T-cell (primary cell): Measurements from ENCODE around the gene GUCY2C. TPM values are rescaled to one million over a fixed set of nuclear protein-coding genes. Genes with fewer than 3 reads are reported as not detected.
A peak's percentile ranks its signal among the peaks of the same experiment; 100 is the strongest.

Experiments used
- ATAC-seq, 4 experiments: fragments of 200-7000 bp in 3 of 4; fragments of 150-1000 bp in 1 of 4; cut with Tn5 transposase; replicated peaks in 1 of 4; 1 replicate in 3 of 4; 2 replicates in 1 of 4; pipeline ENCODE4 v1.10.0; 2021; ENCODE audit warnings: moderate library complexity in 3 of 4, mild to moderate bottlenecking in 2 of 4, moderate number of reproducible peaks in 1 of 4
- CTCF ChIA-PET, 2 donors: fragments of 300-600 bp; sonication (Branson Sonifier 250); formaldehyde crosslinking; loops; one replicate each; lab custom pipeline; 2022; ENCODE audit warnings: antibody characterized with exemption in 2 of 2; lab: Charles Lee
- POLR2A ChIA-PET, 2 donors: fragments of 300-600 bp; sonication (Branson Sonifier 250); formaldehyde crosslinking; loops; one replicate each; lab custom pipeline; 2022; ENCODE audit warnings: antibody characterized with exemption in 2 of 2; lab: Charles Lee
- DNase-seq, 35 experiments: peaks; one replicate each; pipeline versions ENCODE4 v3.0.0 to v3.0.0-alpha.2; 2013 to 2023
- H3K27ac ChIP-seq: one replicate; pipeline ENCODE4 v1.5.1; 2013; ENCODE audit warnings: low read length
- H3K27me3 ChIP-seq, 2 experiments: replicated peaks in 1 of 2; 1 replicate in 1 of 2; 2 replicates in 1 of 2; pipeline versions ENCODE4 v1.6.1 to v1.7.0; 2013; ENCODE audit warnings: low read length in 1 of 2, mixed read lengths in 1 of 2; ENCODE audit not compliant: control insufficient read depth in 2 of 2, insufficient read depth in 2 of 2; ENCODE audit errors: extremely low read depth in 1 of 2
- H3K36me3 ChIP-seq, 2 donors: 1 replicate in 1 of 2; 2 replicates in 1 of 2; pipeline versions ENCODE4 v1.6.1 to v1.7.0; 2013; ENCODE audit warnings: low read length in 1 of 2; ENCODE audit not compliant: control insufficient read depth in 2 of 2, insufficient read depth in 1 of 2; ENCODE audit errors: extremely low read depth in 1 of 2
- H3K4me1 ChIP-seq, 2 experiments: 1 replicate in 1 of 2; 2 replicates in 1 of 2; pipeline versions ENCODE4 v1.6.1 to v1.7.0; 2013; ENCODE audit warnings: low read length in 2 of 2, mixed read lengths in 1 of 2; ENCODE audit not compliant: insufficient read depth in 2 of 2, control insufficient read depth in 1 of 2; ENCODE audit errors: extremely low read depth in 1 of 2
- H3K4me3 ChIP-seq, 2 donors: 1 replicate in 1 of 2; 2 replicates in 1 of 2; pipeline versions ENCODE4 v1.5.1 to v1.7.0; 2013; ENCODE audit warnings: mild to moderate bottlenecking in 2 of 2, low read length in 1 of 2, moderate library complexity in 1 of 2; ENCODE audit not compliant: control insufficient read depth in 1 of 2; ENCODE audit errors: extremely low read depth in 1 of 2
- H3K9me3 ChIP-seq: 2 replicates; pipeline ENCODE4 v1.7.0; 2013
- H3K27ac Mint-ChIP-seq, 2 donors: one replicate each; pipeline ENCODE4 v1.8.0; 2020 to 2021; ENCODE audit warnings: mild to moderate bottlenecking in 2 of 2, mixed read lengths in 2 of 2
- H3K27me3 Mint-ChIP-seq, 2 donors: one replicate each; pipeline ENCODE4 v1.8.0; 2021 to 2022; ENCODE audit warnings: mixed read lengths in 2 of 2
- H3K36me3 Mint-ChIP-seq: one replicate; pipeline ENCODE4 v1.8.0; 2021; ENCODE audit warnings: mixed read lengths
- H3K4me1 Mint-ChIP-seq, 3 donors: one replicate each; pipeline ENCODE4 v1.8.0; 2020 to 2022; ENCODE audit warnings: mixed read lengths in 3 of 3, mild to moderate bottlenecking in 1 of 3
- H3K4me3 Mint-ChIP-seq, 3 donors: one replicate each; pipeline ENCODE4 v1.8.0; 2020 to 2022; ENCODE audit warnings: mild to moderate bottlenecking in 3 of 3, mixed read lengths in 3 of 3, moderate library complexity in 3 of 3
- H3K9me3 Mint-ChIP-seq, 3 donors: one replicate each; pipeline ENCODE4 v1.8.0; 2020 to 2022; ENCODE audit warnings: mixed read lengths in 3 of 3
- WGBS: methylation state at CpG from one replicate; pipeline ENCODE4 v1.1.5; 2013; ENCODE audit warnings: missing lambda C conversion rate; ENCODE audit not compliant: insufficient coverage; 5-methylcytosine and 5-hydroxymethylcytosine counted together
- total RNA-seq, 35 experiments: library from RNA in 6 of 35; stranded (reverse) in 6 of 35; fragments of 120-200 nt in 1 of 35; gene quantifications; one replicate each; pipeline versions ENCODE4 v1.2.1 to v1.2.4 and lab custom pipeline; 2013 to 2026

GUCY2C gene
- total RNA-seq, 5 donors from 2014 or later (not counting 1 experiment from before 2014, with no cell fraction given) = 0.06 TPM; not detected in 4

- Histone ChIP-seq H3K27ac (no peak overlapping the region), H3K9me3 (no peaks in the 10 kb centered on the region), H3K4me1 (no peaks in the 10 kb centered on the region), H3K4me3 (no peak overlapping the region), H3K36me3 (no peaks in the 10 kb centered on the region), H3K27me3 (peaks cover 0 to 9% of the 10 kb centered on the region in 2 experiments)
- Mint-ChIP-seq H3K27me3 (peaks cover 16 to 25% of the 10 kb centered on the region in 2 donors), H3K27ac (no peak overlapping the region), H3K36me3 (peaks cover 3% of the 10 kb centered on the region), H3K4me1 (no peaks in the 10 kb centered on the region), H3K9me3 (peaks cover 3 to 27% (median 9%) of the 10 kb centered on the region in 3 donors), H3K4me3 (no peak overlapping the region)
- POLR2A ChIA-PET = no interaction called here
- no peak for DNase-seq
- CTCF ChIA-PET = interaction anchor here in 1 of 2 donors (1.0 kb wide), 2 partner anchors 13 to 266 kb away, joined by 3 to 4 read pairs; no protein-coding TSS in a partner anchor
- WGBS = no CpG with 5 or more reads among the region's 1 CpG
- ATAC-seq = no peak
Observed at GRCh38 chr12:14729586-14729985, 33.2 kb upstream of the GUCY2C start.

GRCh38 chr12:14723763-14724162 is 27.4 kb upstream of the GUCY2C start:
- Mint-ChIP-seq H3K9me3 (peaks cover 3 to 10% (median 3%) of the 10 kb centered on the region in 3 donors), H3K4me1 (no peaks in the 10 kb centered on the region), H3K27ac (no peak overlapping the region), H3K4me3 (no peak overlapping the region), H3K36me3 (no peaks in the 10 kb centered on the region), H3K27me3 (peaks cover 11 to 15% of the 10 kb centered on the region in 2 donors)
- Histone ChIP-seq H3K9me3 (no peaks in the 10 kb centered on the region), H3K27ac (no peak overlapping the region), H3K4me1 (no peaks in the 10 kb centered on the region), H3K27me3 (peaks cover 0 to 10% of the 10 kb centered on the region in 2 experiments), H3K4me3 (no peak overlapping the region), H3K36me3 (no peaks in the 10 kb centered on the region)
- ChIA-PET CTCF (interaction anchor here (0.6 to 2.0 kb wide), 10 partner anchors 10 to 861 kb away, joined by 3 to 9 read pairs (median 4); partner anchors contain the start of gene WBP11 (in 1 of the 2)), POLR2A (interaction anchor here (0.6 to 0.7 kb wide), 2 partner anchors 141 to 308 kb away, joined by 3 read pairs; no protein-coding TSS in a partner anchor)
- DNase-seq = peak; percentile 6 to 81 (median 41)
- WGBS = 61% methylated on average over 4 of the region's 4 CpGs
- ATAC-seq = peak; percentile 53 to 79 (median 66)

- POLR2A ChIA-PET = interaction anchor here in 1 of 2 donors (0.6 kb wide), 1 partner anchor 123 kb away, joined by 3 read pairs; no protein-coding TSS in a partner anchor
Observed at GRCh38 chr12:14716848-14717444, 20.5 kb upstream of the GUCY2C start.

GRCh38 chr12:14714437-14714836 is 18.0 kb upstream of the GUCY2C start:
- Histone ChIP-seq H3K9me3 (no peaks in the 10 kb centered on the region), H3K27me3 (peaks cover 0 to 2% of the 10 kb centered on the region in 2 experiments), H3K4me1 (no peaks in the 10 kb centered on the region), H3K4me3 (no peak overlapping the region), H3K36me3 (no peaks in the 10 kb centered on the region), H3K27ac (no peak overlapping the region)
- no peak overlapping the region for H3K4me3 Mint-ChIP-seq
- H3K9me3 Mint-ChIP-seq = no peaks in the 10 kb centered on the region
- POLR2A ChIA-PET = interaction anchor here in 1 of 2 donors (0.6 kb wide), 1 partner anchor 491 kb away, joined by 3 read pairs; no protein-coding TSS in a partner anchor
- 43% methylated on average over 3 of the region's 6 CpGs for WGBS
- H3K36me3 Mint-ChIP-seq = no peaks in the 10 kb centered on the region
- CTCF ChIA-PET = no interaction called here
- H3K4me1 Mint-ChIP-seq = peaks cover 2 to 6% (median 2%) of the 10 kb centered on the region in 3 donors
- H3K27me3 Mint-ChIP-seq = peaks cover 8 to 11% of the 10 kb centered on the region in 2 donors
- no peak overlapping the region for H3K27ac Mint-ChIP-seq
- no peak for ATAC-seq
- DNase-seq = no peak

More at GRCh38 chr12:14716848-14717444, 20.5 kb upstream of the GUCY2C start:
- no peaks in the 10 kb centered on the region for H3K27me3 ChIP-seq
- DNase-seq = peak in 32 of 35 experiments; percentile 1 to 75 (median 30)
- H3K36me3 ChIP-seq = no peaks in the 10 kb centered on the region
- Mint-ChIP-seq H3K9me3 (no peaks in the 10 kb centered on the region), H3K4me3 (no peak overlapping the region), H3K27me3 (peaks cover under 1 to 6% of the 10 kb centered on the region in 2 donors), H3K4me1 (peaks cover 0 to 2% (median 0%) of the 10 kb centered on the region in 3 donors), H3K27ac (no peak overlapping the region), H3K36me3 (no peaks in the 10 kb centered on the region)
- no CpG with 5 or more reads among the region's 1 CpG for WGBS
- no peak overlapping the region for H3K27ac ChIP-seq
- no peaks in the 10 kb centered on the region for H3K9me3 ChIP-seq
- ATAC-seq = peak in 3 of 4 experiments; percentile 56 to 71 (median 69)
- H3K4me3 ChIP-seq = no peak overlapping the region
- CTCF ChIA-PET = interaction anchor here (0.6 to 1.9 kb wide), 10 partner anchors 86 to 559 kb away, joined by 3 to 11 read pairs (median 4); partner anchors contain the start of genes C12orf60 (in 1 of the 2) and WBP11 (in 1 of the 2)
- H3K4me1 ChIP-seq = no peaks in the 10 kb centered on the region

GRCh38 chr12:14710632-14711320 is 14.4 kb upstream of the GUCY2C start:
- H3K27ac Mint-ChIP-seq = no peak overlapping the region
- ChIA-PET CTCF (no interaction called here), POLR2A (interaction anchor here in 1 of 2 donors (0.6 kb wide), 1 partner anchor 485 kb away, joined by 3 read pairs; no protein-coding TSS in a partner anchor)
- H3K36me3 ChIP-seq = no peaks in the 10 kb centered on the region
- H3K36me3 Mint-ChIP-seq = no peaks in the 10 kb centered on the region
- H3K27me3 ChIP-seq = peaks cover 0 to 3% of the 10 kb centered on the region in 2 experiments
- no peak overlapping the region for H3K4me3 ChIP-seq
- no peak overlapping the region for H3K27ac ChIP-seq
- H3K4me1 ChIP-seq = no peaks in the 10 kb centered on the region
- peaks cover 0 to 6% (median 3%) of the 10 kb centered on the region in 3 donors for H3K4me1 Mint-ChIP-seq
- no peaks in the 10 kb centered on the region for H3K9me3 Mint-ChIP-seq
- H3K9me3 ChIP-seq = no peaks in the 10 kb centered on the region
- DNase-seq (no peak), ATAC-seq (no peak)
- H3K27me3 Mint-ChIP-seq = peaks cover 27 to 31% of the 10 kb centered on the region in 2 donors
- H3K4me3 Mint-ChIP-seq = no peak overlapping the region
- WGBS = 83% methylated on average over 1 of the region's 4 CpGs
